GM12878 (cell line): Measurements from ENCODE around the gene PRKRIP1. TPM values are rescaled to one million over a fixed set of nuclear protein-coding genes. Genes with fewer than 3 reads are reported as not detected.
A peak's percentile ranks its signal among the peaks of the same experiment; 100 is the strongest.

Source experiments
- ATAC-seq: fragments of 200-7000 bp; cut with Tn5 transposase; 3 replicates; pipeline ENCODE4 v1.9.1; 2020; ENCODE audit warnings: mild to moderate bottlenecking, moderate library complexity
- BruUV-seq: library from RNA; stranded (reverse); fragments of 400-500 nt; replicated peaks from 2 replicates; lab custom pipeline; 2021; lab: Mats Ljungman, UMichigan
- CTCF ChIA-PET: fragments of 300-600 bp; sonication (Branson Sonifier 250); formaldehyde crosslinking; extraction: SDS; loops from one replicate; lab custom pipeline; 2021; ENCODE audit warnings: inconsistent platforms; lab: Yijun Ruan, JAX
- POLR2A ChIA-PET: fragments of 350-600 bp; formaldehyde crosslinking; extraction: SDS; loops from one replicate; lab custom pipeline; 2021; ENCODE audit warnings: inconsistent platforms; lab: Charles Lee
- RAD21 ChIA-PET: fragments of 300-600 bp; sonication (Branson Sonifier 250); formaldehyde crosslinking; loops from one replicate; lab custom pipeline; 2023; ENCODE audit warnings: antibody characterized with exemption; ENCODE audit not compliant: unreplicated experiment; lab: Charles Lee
- SMC1A ChIA-PET: fragments of 300-600 bp; sonication (Branson Sonifier 250); formaldehyde crosslinking; loops from one replicate; lab custom pipeline; 2023; ENCODE audit not compliant: unreplicated experiment, uncharacterized antibody; lab: Charles Lee
- DNase-seq: peaks from one replicate; pipeline ENCODE4 v3.0.0-alpha.2; 2011; ENCODE audit warnings: low read depth, low spot score
- FAIRE-seq: peaks from 3 replicates; lab custom pipeline; 2011; peaks lifted over from hg19 to GRCh38; lab: Jason Lieb, UNC
- H2AFZ ChIP-seq: 2 replicates; pipeline ENCODE4 v1.6.0; 2011; ENCODE audit warnings: low read depth, low read length, control low read depth; ENCODE audit not compliant: control insufficient read depth
- H3K27ac ChIP-seq: 2 replicates; pipeline ENCODE4 v1.5.1; 2011; ENCODE audit warnings: control low read depth; ENCODE audit not compliant: control insufficient read depth, insufficient read depth
- H3K27me3 ChIP-seq, 2 experiments: replicated peaks in 1 of 2; 2 replicates each; pipeline versions ENCODE4 v1.6.0 to v1.6.1; 2011; ENCODE audit warnings: low read length in 1 of 2; ENCODE audit not compliant: control insufficient read depth in 2 of 2, insufficient read depth in 2 of 2
- H3K36me3 ChIP-seq, 2 experiments: 2 replicates each; pipeline ENCODE4 v1.5.1; 2011; ENCODE audit warnings: low read length in 1 of 2; ENCODE audit not compliant: control insufficient read depth in 2 of 2, insufficient read depth in 2 of 2
- H3K4me1 ChIP-seq: 2 replicates; pipeline ENCODE4 v1.6.1; 2011; ENCODE audit warnings: mild to moderate bottlenecking, low read length, moderate library complexity, mixed read lengths; ENCODE audit not compliant: control insufficient read depth, insufficient read depth
- H3K4me2 ChIP-seq: 2 replicates; pipeline ENCODE4 v1.6.0; 2011; ENCODE audit warnings: control low read depth; ENCODE audit not compliant: control insufficient read depth, insufficient read depth
- H3K4me3 ChIP-seq: fragments of 200-600 bp; sonication (generic); 2 replicates; pipeline ENCODE4 v1.5.1; 2016
- H3K79me2 ChIP-seq: 2 replicates; pipeline ENCODE4 v1.6.0; 2011; ENCODE audit warnings: low read length; ENCODE audit not compliant: control insufficient read depth, insufficient read depth
- H3K9ac ChIP-seq: 2 replicates; pipeline ENCODE4 v1.8.0; 2011; ENCODE audit warnings: low read length, control low read depth, mixed read lengths; ENCODE audit not compliant: control insufficient read depth, insufficient read depth
- H3K9me3 ChIP-seq: replicated peaks from 3 replicates; pipeline ENCODE4 v1.5.1; 2011; ENCODE audit warnings: mild to moderate bottlenecking, low read length; ENCODE audit not compliant: control insufficient read depth, insufficient read depth
- H4K20me1 ChIP-seq: 2 replicates; pipeline ENCODE4 v1.6.0; 2011; ENCODE audit not compliant: control insufficient read depth, insufficient read depth
- BMI1 ChIP-seq: fragments of 450-650 bp; IDR thresholded peaks from 2 replicates; pipeline ENCODE4 v1.6.1; 2016; ENCODE audit warnings: mild to moderate bottlenecking, moderate library complexity, borderline replicate concordance
- CHD2 ChIP-seq: IDR thresholded peaks from 2 replicates; pipeline ENCODE4 v1.6.1; 2011; ENCODE audit warnings: low read depth, low read length, improper control_type of control experiment, borderline replicate concordance
- JUNB ChIP-seq: IDR thresholded peaks from 2 replicates; pipeline ENCODE4 v1.6.1; 2016; ENCODE audit warnings: antibody characterized with exemption, mild to moderate bottlenecking
- KDM1A ChIP-seq: fragments of 200-600 bp; sonication (generic); IDR thresholded peaks from 2 replicates; pipeline ENCODE4 v1.6.1; 2016; ENCODE audit warnings: borderline replicate concordance
- PBX3 ChIP-seq: IDR thresholded peaks from 2 replicates; pipeline ENCODE4 v1.6.1; 2011; ENCODE audit warnings: mild to moderate bottlenecking, low read depth, low read length, moderate library complexity; ENCODE audit not compliant: insufficient replicate concordance
- PKNOX1 ChIP-seq: fragments of 450-650 bp; IDR thresholded peaks from 2 replicates; pipeline ENCODE4 v1.6.1; 2016; ENCODE audit warnings: mild to moderate bottlenecking
- POU2F2 ChIP-seq: IDR thresholded peaks from 3 replicates; pipeline ENCODE4 v1.6.1; 2011; ENCODE audit warnings: low read depth, mild to moderate bottlenecking, low read length, borderline replicate concordance
- ZBTB4 ChIP-seq: fragments of 450-650 bp; formaldehyde crosslinking; IDR thresholded peaks from 2 replicates; pipeline ENCODE4 v1.4.0; 2022; ENCODE audit warnings: mild to moderate bottlenecking, moderate library complexity
- ZNF384 ChIP-seq: IDR thresholded peaks from 2 replicates; pipeline ENCODE4 v1.6.1; 2012; ENCODE audit warnings: low read depth, mild to moderate bottlenecking, low read length, improper control_type of control experiment, borderline replicate concordance
- WGBS: methylation state at CpG from one replicate; pipeline ENCODE4 v1.1.6; 2016; ENCODE audit warnings: low lambda C conversion rate; ENCODE audit not compliant: insufficient replicate concordance, insufficient coverage; ENCODE audit errors: missing lambda C conversion rate; 5-methylcytosine and 5-hydroxymethylcytosine counted together
- in situ Hi-C: fragments of 300-500 bp; cut with MboI; formaldehyde crosslinking; loops from 9 replicates; pipeline ENCODE4 v1.14.3; 2018; ENCODE audit warnings: mixed read lengths
- intact Hi-C: fragments of 100-400 bp; cut with micrococcal nuclease; formaldehyde crosslinking; loops from one replicate; pipeline ENCODE4 v1.14.2; 2022; ENCODE audit not compliant: unreplicated experiment
- polyA plus RNA-seq, 11 experiments: library from polyadenylated mRNA; depleted of rRNA in 4 of 11; unstranded in 6 of 11; stranded (reverse) in 5 of 11; fragments of >200 nt; fragmentation: Nextera tagmentation in 4 of 11; fragmentation: Illumina TruSeq in 1 of 11; extraction: Ambion mirVana in 4 of 11; extraction: Trizol in 1 of 11; gene quantifications; 1 replicate in 1 of 11; 2 replicates in 10 of 11; pipeline versions ENCODE4 v1.2.1 to v1.2.3, GENCODE V29; 2011 to 2016; ENCODE audit warnings: inconsistent platforms in 2 of 11, missing spikeins in 2 of 11, low read depth in 1 of 11
- total RNA-seq, 4 experiments: library from RNA; depleted of rRNA in 3 of 4; stranded (reverse); fragments of >200 nt in 3 of 4; fragmentation: Illumina TruSeq in 1 of 4; extraction: Trizol in 1 of 4; gene quantifications; 2 replicates each; pipeline versions ENCODE4 v1.2.1 to v1.2.3, GENCODE V29; 2013 to 2021

PRKRIP1 gene
- total and polyA plus RNA-seq, 10 of the 15 experiments (the other 5 are each of a cell fraction or from before 2014, with no cell fraction given), result 17.0 to 38.4 (median 25.5) TPM

- TF ChIP-seq ZBTB4 (CRISPR knock-in tag) (no peak), CHD2 (no peak)
Measured at GRCh38 chr7:102387064-102387463, 9.1 kb upstream of the PRKRIP1 start (continued).

GRCh38 chr7:102389810-102390209, 6.4 kb upstream of the PRKRIP1 start:
- POLR2A ChIA-PET, result interaction anchor here (0.5 to 0.7 kb wide), 4 partner anchors 11 to 91 kb away, joined by 3 to 5 read pairs (median 3); no protein-coding TSS in a partner anchor
- H3K9me3 ChIP-seq, result no peaks in the 10 kb centered on the region
- no peak overlapping the region for H3K4me3 ChIP-seq
- intact Hi-C loops, result loop anchor here (1.0 to 10.0 kb wide), 2 partner anchors 111 to 845 kb away; no protein-coding TSS in a partner anchor
- H2AFZ ChIP-seq, result no peak overlapping the region
- peak overlapping the region; percentile 60 for H3K4me2 ChIP-seq
- no peak overlapping the region for H3K9ac ChIP-seq
- peak; percentile 85 for ATAC-seq
- CTCF ChIA-PET, result interaction anchor here (0.7 to 13.5 kb wide), 12 partner anchors 10 to 923 kb away, joined by 3 to 205 read pairs (median 3); no protein-coding TSS in a partner anchor
- no peak overlapping the region for H3K27ac ChIP-seq
- H3K4me1 ChIP-seq, result peaks cover 9% of the 10 kb centered on the region
- FAIRE-seq, result peak; percentile 35
- H3K79me2 ChIP-seq, result peaks cover 4% of the 10 kb centered on the region
- 20% methylated on average over 3 of the region's 3 CpGs for WGBS
- RAD21 ChIA-PET, result interaction anchor here (1.0 to 9.0 kb wide), 5 partner anchors 100 to 111 kb away, joined by 3 to 79 read pairs (median 6); partner anchors contain the start of gene SH2B2
- TF ChIP-seq JUNB, result 0 out of 2 replicates have a peak, but pooled peaks have one; percentile 7
- TF ChIP-seq POU2F2, result peak; percentile 63; the same call in 1 of the 3 replicates
- no peak for TF ChIP-seq BMI1
- TF ChIP-seq ZNF384, result peak; percentile 79
- TF ChIP-seq PKNOX1, result peak; percentile 85
- TF ChIP-seq KDM1A, result no peak
- TF ChIP-seq PBX3, result peak; percentile 17
- SMC1A ChIA-PET, result interaction anchor here (0.7 to 9.2 kb wide), 6 partner anchors 83 to 130 kb away, joined by 3 to 122 read pairs (median 6); partner anchors contain the start of gene SH2B2
- in situ Hi-C loops, result loop anchor here (5.0 to 10.0 kb wide), 3 partner anchors 108 to 848 kb away; no protein-coding TSS in a partner anchor
- BruUV-seq, result no TSS peak
- H3K27me3 ChIP-seq, result no peaks in the 10 kb centered on the region
- DNase-seq, result no peak
- H4K20me1 ChIP-seq, result no peaks in the 10 kb centered on the region
- H3K36me3 ChIP-seq, result peaks cover 3 to 22% of the 10 kb centered on the region in 2 experiments
